Uterus (tissue), 2 donors: ENCODE data around the gene COMMD9.

ENCODE experiments used
- CTCF ChIP-seq, 4 experiments: fragments of 200-600 bp in 2 of 4; fragments of 450-650 bp in 2 of 4; sonication (generic) in 2 of 4; IDR thresholded peaks; one replicate each; pipeline ENCODE4 v1.5.1; 2016 to 2019; ENCODE audit warnings: antibody characterized with exemption in 4 of 4, mild to moderate bottlenecking in 2 of 4, moderate library complexity in 1 of 4
- POLR2A ChIP-seq, 2 donors: fragments of 450-650 bp; IDR thresholded peaks; one replicate each; pipeline ENCODE4 v1.6.1; 2016; ENCODE audit warnings: antibody characterized with exemption in 2 of 2, mild to moderate bottlenecking in 1 of 2, moderate library complexity in 1 of 2

DNA sequence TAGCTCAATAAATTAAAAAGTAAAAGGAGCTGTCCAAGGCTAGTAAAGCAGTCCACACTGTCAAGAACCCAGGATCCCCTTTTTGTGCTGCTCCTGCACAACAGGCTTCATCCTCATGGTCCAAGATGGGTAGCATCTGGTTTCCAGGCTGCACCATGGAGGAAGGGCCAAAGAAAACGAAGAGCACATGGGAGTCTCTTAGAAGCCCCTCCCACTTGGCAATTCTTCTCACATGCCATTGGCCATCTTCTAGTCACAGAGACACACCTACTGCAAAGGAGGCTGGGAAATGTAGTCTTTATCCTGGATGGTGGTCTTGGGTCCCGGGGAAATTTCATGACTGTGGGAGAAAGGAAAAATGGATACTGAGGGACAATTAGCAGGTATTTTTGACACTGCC, 44.7 kb upstream of the COMMD9 start:
- TF ChIP-seq POLR2A (IDR thresholded peaks at IDR 0.05) (no peak), CTCF (IDR thresholded peaks at IDR 0.05) (no peak)
